COR-L47 (cell line): ENCODE measurements around the gene PDE4B.

Experiments
- DNase-seq: peaks from one replicate; lab custom pipeline; 2025; lab: John Stamatoyannopoulos, UW

The PDE4B gene

GRCh38 chr1:66285618-66286270 lies 493.0 kb downstream of the PDE4B start:
- no peak for DNase-seq

- no peak for DNase-seq
Measured at GRCh38 chr1:66286307-66286706, 493.6 kb downstream of the PDE4B start.

GRCh38 chr1:66288048-66288447 lies 495.4 kb downstream of the PDE4B start:
- DNase-seq, result no peak

GRCh38 chr1:66290761-66291530 lies 498.3 kb downstream of the PDE4B start:
- DNase-seq, result no peak

- DNase-seq, result no peak
Measured at GRCh38 chr1:66291531-66291864, 498.8 kb downstream of the PDE4B start.

- DNase-seq, result no peak
Measured at GRCh38 chr1:66292305-66292704, 499.6 kb downstream of the PDE4B start.

GRCh38 chr1:66292944-66293343 lies 500.2 kb downstream of the PDE4B start:
- DNase-seq, result no peak

GRCh38 chr1:66294707-66295370 lies 502.1 kb downstream of the PDE4B start:
- DNase-seq, result no peak

GRCh38 chr1:66295803-66296202 lies 503.1 kb downstream of the PDE4B start:
- no peak for DNase-seq

- DNase-seq, result no peak
Measured at GRCh38 chr1:66296370-66296769, 503.7 kb downstream of the PDE4B start.

- DNase-seq, result no peak
Measured at GRCh38 chr1:66296951-66297350, 504.3 kb downstream of the PDE4B start.

GRCh38 chr1:66298464-66298863 lies 505.8 kb downstream of the PDE4B start:
- no peak for DNase-seq

- no peak for DNase-seq
Measured at GRCh38 chr1:66300280-66300971, 507.7 kb downstream of the PDE4B start.

GRCh38 chr1:66300972-66301451 lies 508.3 kb downstream of the PDE4B start:
- DNase-seq, result no peak

GRCh38 chr1:66302184-66302742 lies 509.6 kb downstream of the PDE4B start:
- DNase-seq, result no peak

- DNase-seq, result no peak
Measured at GRCh38 chr1:66302815-66303214, 510.1 kb downstream of the PDE4B start.

- DNase-seq, result no peak
Measured at GRCh38 chr1:66303646-66304045, 511.0 kb downstream of the PDE4B start.

GRCh38 chr1:66304128-66304527 lies 511.4 kb downstream of the PDE4B start:
- no peak for DNase-seq

- DNase-seq, result no peak
Measured at GRCh38 chr1:66305927-66306326, 513.2 kb downstream of the PDE4B start.

GRCh38 chr1:66309006-66309741 lies 516.5 kb downstream of the PDE4B start:
- no peak for DNase-seq

GRCh38 chr1:66311092-66311491 lies 518.4 kb downstream of the PDE4B start:
- no peak for DNase-seq
